GM12874 (cell line): Measurements from ENCODE around the gene FLRT1.

Experiments
- CTCF ChIP-seq: IDR thresholded peaks from 2 replicates; pipeline ENCODE4 v1.5.1; 2011; ENCODE audit warnings: low read depth, mild to moderate bottlenecking, control low read depth, low read length, moderate library complexity; ENCODE audit not compliant: insufficient read depth

Gene FLRT1

DNA sequence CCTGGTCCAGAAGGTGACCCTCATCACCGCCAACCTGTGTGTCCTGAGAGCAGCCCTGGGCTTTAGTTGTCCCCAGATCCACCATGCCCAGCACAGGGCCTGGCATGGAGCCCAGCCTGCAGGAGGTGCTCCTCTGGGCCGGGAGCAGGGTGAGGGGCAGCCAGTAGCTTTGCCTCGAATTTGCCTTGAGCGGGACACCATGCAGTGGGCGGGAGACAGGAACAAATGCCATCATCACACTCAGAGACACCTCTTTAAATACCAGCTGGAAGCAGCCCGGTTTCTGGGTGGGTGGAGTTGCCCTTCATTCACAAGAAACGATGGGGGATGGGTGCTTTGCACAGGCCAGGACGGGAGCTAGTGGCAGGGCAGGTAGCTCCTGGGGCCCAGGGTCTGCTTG lies 19.3 kb downstream of the FLRT1 start:
- no peak for TF ChIP-seq CTCF

GRCh38 chr11:64056213-64056785 lies 20.6 kb downstream of the FLRT1 start:
- no peak for TF ChIP-seq CTCF

DNA sequence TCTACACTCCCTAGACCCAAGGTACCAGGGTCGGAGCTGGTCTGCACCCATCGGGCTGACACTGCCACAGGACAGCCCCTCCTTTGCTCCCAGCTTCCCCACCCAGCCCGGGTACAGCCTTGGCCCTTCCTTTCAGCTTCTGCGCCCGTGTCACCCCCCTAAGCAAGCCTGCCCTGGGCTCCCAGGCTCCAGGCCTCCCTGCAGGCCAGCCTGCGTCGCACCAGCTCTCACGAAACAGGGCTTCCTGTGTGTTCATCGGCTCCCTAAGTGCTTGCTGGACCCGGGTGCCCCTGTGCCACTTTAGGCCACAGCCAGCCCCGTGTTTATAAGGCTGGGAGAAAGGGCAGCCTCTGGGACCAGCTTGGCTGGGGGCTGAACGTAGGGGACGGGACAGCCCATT lies 21.1 kb downstream of the FLRT1 start:
- no peak for TF ChIP-seq CTCF

- no peak for TF ChIP-seq CTCF
Measured at GRCh38 chr11:64057890-64058289, 22.2 kb downstream of the FLRT1 start.

GRCh38 chr11:64058494-64058893 lies 22.8 kb downstream of the FLRT1 start:
- TF ChIP-seq CTCF, result no peak

GRCh38 chr11:64059339-64060140 lies 23.8 kb downstream of the FLRT1 start:
- TF ChIP-seq CTCF, result no peak

- TF ChIP-seq CTCF, result no peak
Measured at GRCh38 chr11:64060263-64060860, 24.6 kb downstream of the FLRT1 start.
